ENCODE measurements around the gene BMP7.
"Not testable (repeated sequence)": the region's sequence is repeated elsewhere in the genome, so short reads cannot be mapped to it uniquely, and the experiment has no call there.

BMP7 gene

GRCh38 chr20:57163041-57163440 lies 103.4 kb downstream of the BMP7 start:
- DNase-seq = no peak

GRCh38 chr20:57162362-57162652 lies 104.1 kb downstream of the BMP7 start:
- no peak for DNase-seq

- no peak for DNase-seq
Measured at GRCh38 chr20:57161478-57162361, 104.7 kb downstream of the BMP7 start.

GRCh38 chr20:57160985-57161384 lies 105.5 kb downstream of the BMP7 start:
- no peak for DNase-seq

- DNase-seq = no peak
Measured at GRCh38 chr20:57159945-57160610, 106.4 kb downstream of the BMP7 start.

GRCh38 chr20:57159193-57159851 lies 107.1 kb downstream of the BMP7 start:
- no peak for DNase-seq

GRCh38 chr20:57158474-57158873 lies 108.0 kb downstream of the BMP7 start:
- DNase-seq = no peak

- DNase-seq = not testable (repeated sequence)
Measured at GRCh38 chr20:57157787-57158186, 108.7 kb downstream of the BMP7 start.

GRCh38 chr20:57157106-57157691 lies 109.2 kb downstream of the BMP7 start:
- no peak for DNase-seq

- no peak for DNase-seq
Measured at GRCh38 chr20:57156011-57156729, 110.3 kb downstream of the BMP7 start.

- no peak for DNase-seq
Measured at GRCh38 chr20:57155415-57155814, 111.0 kb downstream of the BMP7 start.

GRCh38 chr20:57153238-57153905 lies 113.1 kb downstream of the BMP7 start:
- no peak for DNase-seq

GRCh38 chr20:57152557-57152956 lies 113.9 kb downstream of the BMP7 start:
- DNase-seq = no peak

- no peak for DNase-seq
Measured at GRCh38 chr20:57150559-57150958, 115.9 kb downstream of the BMP7 start.

- DNase-seq = no peak
Measured at GRCh38 chr20:57148263-57148662, 118.2 kb downstream of the BMP7 start.

- no peak for DNase-seq
Measured at GRCh38 chr20:57147185-57147584, 119.3 kb downstream of the BMP7 start.

- no peak for DNase-seq
Measured at GRCh38 chr20:57146155-57146554, 120.3 kb downstream of the BMP7 start.

- no peak for DNase-seq
Measured at GRCh38 chr20:57145089-57145631, 121.3 kb downstream of the BMP7 start.

GRCh38 chr20:57143173-57143572 lies 123.3 kb downstream of the BMP7 start:
- no peak for DNase-seq

GRCh38 chr20:57142667-57143066 lies 123.8 kb downstream of the BMP7 start:
- no peak for DNase-seq

- DNase-seq = no peak
Measured at GRCh38 chr20:57141492-57141891, 124.9 kb downstream of the BMP7 start.

GRCh38 chr20:57140416-57140965 lies 126.0 kb downstream of the BMP7 start:
- DNase-seq = no peak

Data from NCI-H1417 (cell line).